NCI-H1694 treated with DMSO at 0.1 percent for 48 hours (cell line): ENCODE measurements around the gene TRIML2.

ENCODE experiments used
- DNase-seq: peaks from one replicate; lab custom pipeline; 2025; lab: John Stamatoyannopoulos, UW

TRIML2 gene

GRCh38 chr4:188109157-188109755, at the start of gene TRIML2:
Gene TRIML2 (minus strand): TSS chr4:188109603. CDS start chr4:188105368, 4,235 bp downstream.
- DNase-seq: no peak

DNA sequence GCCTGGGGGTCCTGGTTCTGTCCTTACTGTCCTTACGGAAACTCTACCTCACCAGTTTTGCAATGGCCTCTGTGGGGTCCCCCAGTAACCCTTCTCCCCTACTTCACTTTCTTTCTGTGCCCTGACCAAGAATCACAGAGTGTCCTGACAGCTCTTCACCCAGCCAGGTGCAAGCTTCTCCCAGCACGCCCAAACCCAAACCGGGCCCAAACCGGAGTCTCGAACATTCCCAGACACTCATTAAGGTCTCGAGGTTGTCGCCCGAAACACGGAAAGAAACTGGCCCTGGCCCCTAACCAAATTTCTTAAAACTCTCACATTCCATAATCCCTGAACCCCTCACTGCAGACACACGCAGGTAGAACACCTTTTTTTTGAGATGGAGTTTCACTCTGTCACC, 48.9 kb upstream of the TRIML2 start:
- DNase-seq: no peak

DNA sequence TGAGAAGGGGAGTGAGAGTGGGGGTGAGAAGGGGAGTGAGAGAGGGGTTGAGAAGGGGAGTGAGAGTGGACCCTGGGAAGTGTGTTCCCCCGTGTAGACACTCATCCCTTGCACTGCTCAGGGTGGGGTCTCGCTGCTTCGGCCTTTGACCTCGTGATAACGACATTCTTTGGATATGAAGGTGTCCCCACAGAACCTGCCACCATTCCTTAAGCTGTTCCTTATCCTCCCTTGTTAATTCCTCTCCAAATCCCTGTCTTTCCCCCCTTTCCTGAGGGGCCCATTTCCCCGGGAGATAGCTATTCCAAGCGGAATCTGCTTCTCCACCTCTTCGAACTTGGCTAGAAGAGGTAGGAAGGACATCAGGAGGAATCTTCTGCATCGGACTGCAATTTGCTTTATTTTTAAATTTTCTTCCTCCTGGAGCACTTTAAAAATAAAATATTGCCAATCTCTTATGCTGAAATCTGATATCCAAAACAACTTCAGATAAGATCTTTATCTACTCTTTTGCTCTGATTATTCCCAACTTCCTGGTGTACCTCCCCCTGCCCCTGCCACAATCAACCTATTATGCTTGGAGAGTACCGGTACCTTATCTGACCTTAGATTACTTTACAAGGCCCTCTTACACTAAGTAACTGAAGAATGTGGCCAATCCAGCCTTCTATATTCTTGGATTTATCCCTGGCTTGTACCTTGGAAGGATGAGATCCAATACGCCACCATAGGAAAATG, 45.4 kb upstream of the TRIML2 start:
- no peak for DNase-seq

GRCh38 chr4:188147776-188148175, 38.4 kb upstream of the TRIML2 start:
- DNase-seq: no peak

DNA sequence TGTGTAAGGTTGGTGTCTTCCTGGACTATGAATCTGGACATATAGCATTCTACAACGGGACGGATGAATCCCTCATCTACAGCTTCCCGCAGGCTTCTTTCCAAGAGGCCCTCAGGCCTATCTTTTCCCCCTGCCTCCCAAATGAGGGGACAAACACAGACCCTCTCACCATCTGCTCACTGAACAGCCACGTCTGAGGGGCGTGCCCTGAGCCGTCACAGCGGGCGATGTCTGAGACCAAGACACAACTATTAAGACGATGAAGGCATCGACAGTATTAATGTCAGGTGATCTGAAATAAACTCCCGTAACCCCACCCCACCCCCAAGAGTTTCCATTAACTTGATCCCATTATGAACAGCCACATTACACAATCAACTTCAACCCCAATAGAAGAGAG, 37.8 kb upstream of the TRIML2 start:
- DNase-seq: no peak

DNA sequence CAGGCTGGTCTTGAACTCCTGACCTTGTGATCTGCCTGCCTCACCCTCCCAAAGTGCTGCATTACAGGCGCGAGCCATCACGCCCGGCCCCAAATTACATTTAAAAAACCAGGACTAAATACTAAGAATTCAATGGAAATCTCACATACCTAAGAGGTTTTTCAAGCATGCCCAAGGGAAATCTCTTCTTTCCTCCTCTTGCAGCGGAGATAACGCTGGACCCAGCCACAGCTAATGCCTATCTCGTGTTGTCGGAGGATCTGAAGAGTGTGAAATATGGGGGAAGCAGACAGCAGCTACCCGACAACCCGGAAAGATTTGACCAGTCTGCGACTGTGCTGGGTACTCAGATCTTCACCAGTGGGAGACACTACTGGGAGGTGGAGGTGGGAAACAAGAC, 37.2 kb upstream of the TRIML2 start:
- DNase-seq: no peak

DNA sequence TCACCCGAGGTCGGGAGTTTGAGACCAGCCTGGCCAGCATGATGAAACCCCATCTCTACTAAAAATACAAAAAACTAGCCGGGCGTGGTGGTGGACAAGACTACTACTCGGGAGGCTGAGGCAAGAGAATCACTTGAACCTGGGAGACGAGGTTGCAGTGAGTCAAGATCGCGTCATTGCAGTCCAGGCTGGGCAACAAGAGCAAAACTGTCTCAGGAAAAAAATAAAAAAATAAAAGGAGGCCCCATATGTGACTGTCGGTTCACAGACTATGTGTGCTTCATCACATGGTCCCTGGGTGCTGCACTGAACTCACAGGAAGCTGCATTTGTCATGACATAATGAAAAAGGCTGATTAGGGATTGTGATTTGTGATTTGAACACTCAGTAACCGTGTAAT, 36.2 kb upstream of the TRIML2 start:
- DNase-seq: no peak

GRCh38 chr4:188143731-188144130, 34.3 kb upstream of the TRIML2 start:
- no peak for DNase-seq

DNA sequence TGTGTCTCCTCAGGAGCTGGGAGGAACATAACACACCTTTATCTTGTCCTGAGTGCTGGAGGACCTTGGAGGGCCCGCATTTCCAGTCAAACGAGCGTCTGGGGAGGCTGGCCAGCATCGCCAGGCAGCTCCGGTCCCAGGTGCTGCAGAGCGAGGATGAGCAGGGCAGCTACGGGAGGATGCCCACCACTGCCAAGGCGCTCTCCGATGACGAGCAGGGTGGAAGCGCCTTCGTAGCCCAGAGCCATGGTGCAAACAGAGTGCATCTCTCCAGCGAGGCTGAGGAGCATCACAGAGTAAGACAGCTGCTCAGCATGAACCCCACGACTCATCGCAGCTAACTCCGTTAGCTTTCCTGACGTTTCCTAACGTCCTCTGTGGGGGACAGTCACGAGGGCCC, 30.3 kb upstream of the TRIML2 start:
- DNase-seq: no peak

DNA sequence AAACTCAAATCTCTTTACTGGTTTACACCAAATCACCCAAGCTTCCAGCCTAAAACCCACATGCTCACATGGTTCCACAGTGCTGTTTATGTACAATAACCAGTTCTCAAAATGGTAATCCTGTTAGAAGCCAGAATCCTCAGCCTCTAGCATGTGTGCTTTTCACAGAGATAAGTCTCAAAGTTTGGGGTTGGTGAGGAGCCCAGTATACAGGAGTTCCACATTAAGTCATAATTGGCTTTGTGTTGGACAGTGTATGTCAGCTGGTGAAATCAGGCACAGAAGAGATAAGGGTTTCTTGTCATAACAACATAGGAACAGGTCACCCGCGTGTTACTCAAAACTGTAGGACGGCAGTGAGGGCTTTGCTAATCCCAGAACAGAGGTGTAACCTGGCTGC, 29.7 kb upstream of the TRIML2 start, which contains the start of gene TRIML1:
Gene TRIML1, plus strand, starts transcription at position 301 of the 400 bp plus-strand sequence. CDS start 118 bp downstream, outside the sequence.
- DNase-seq: no peak

DNA sequence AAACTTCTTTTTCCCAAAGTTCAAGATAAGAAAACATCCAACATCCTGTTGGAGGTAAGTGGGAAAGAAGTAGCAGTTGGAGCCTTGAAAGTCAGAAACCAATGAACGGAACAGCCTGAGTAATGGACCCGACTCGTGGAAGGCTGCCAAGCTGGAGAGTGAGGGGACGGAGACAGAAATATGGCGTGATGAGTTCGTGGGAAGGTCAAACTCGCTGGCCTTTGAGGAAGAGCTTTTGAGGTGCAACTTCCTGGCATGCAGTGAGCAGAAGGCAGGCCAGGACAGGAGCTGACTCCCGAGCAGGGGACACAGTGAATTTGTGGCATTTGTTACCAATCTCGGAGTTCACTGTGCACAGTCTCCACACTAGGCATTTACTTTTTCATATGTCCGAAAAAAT, 28.8 kb upstream of the TRIML2 start:
- DNase-seq: no peak

DNA sequence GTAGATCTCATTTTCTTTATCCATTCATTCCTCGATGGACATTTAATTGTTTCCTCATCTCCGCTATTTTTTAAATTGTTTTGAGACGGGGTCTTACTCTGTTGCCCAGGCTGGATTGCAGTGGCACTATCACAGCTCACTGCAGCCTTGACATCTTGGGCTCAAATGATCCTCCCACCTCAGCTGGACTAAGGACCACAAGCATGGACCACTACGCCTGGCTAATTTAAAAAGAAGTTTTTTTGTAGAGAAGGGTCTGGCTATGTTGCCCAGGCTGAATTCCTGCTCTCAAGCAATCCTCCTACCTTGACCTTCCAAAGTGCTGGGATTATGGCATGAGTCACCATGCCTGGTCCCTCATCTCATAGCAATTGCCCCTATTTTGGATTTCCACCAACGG, 22.8 kb upstream of the TRIML2 start:
- no peak for DNase-seq

DNA sequence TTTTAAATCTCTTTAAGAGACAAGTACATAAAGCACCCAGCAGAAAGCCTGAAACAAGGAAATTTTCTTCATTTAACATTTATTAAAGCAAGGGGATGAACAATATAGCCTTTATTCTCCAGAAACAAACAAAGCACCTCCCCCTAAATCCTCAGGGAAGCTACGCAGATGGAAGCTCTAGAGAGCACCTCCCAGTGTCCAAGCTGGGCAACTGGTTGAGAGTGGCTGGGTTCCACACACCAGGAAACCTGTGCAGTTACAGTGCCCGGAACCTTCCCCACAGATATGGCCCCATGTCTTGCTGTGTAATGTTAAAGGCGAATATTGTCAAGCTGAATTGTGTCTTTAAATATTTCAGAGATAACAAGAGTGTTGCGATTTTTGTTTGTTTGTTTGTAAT, 21.0 kb upstream of the TRIML2 start:
- DNase-seq: no peak

DNA sequence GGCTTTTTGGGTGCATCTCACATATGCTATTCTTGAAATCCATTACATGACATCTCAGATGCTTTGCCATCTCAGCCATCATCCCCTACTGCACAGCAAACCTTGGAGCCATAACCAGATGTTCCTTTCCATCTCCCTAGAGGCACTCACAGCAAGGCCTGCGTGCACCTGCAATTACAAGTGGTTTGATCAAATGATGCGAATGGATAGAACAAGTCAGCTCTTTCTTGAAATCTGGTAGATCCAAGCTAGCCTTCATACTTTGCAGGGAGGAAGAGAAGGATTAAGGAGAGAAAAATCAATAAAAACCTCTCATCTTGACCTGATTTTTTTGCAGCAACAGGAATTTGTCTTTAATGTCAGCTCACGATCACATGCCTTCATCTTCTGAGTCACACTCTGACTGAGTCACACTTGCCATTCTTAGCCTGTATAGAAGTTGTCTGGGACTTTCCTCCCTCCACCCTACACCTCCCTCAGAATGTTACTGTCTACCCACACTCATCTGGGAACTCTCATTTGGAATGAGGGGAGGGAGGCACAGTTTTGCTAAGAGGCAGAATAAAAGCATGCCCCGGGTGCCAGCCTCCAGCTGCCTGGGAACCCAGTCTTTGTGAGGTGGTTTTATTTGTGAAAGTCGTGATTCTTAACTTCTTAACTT, 17.9 kb upstream of the TRIML2 start:
- DNase-seq: no peak

DNA sequence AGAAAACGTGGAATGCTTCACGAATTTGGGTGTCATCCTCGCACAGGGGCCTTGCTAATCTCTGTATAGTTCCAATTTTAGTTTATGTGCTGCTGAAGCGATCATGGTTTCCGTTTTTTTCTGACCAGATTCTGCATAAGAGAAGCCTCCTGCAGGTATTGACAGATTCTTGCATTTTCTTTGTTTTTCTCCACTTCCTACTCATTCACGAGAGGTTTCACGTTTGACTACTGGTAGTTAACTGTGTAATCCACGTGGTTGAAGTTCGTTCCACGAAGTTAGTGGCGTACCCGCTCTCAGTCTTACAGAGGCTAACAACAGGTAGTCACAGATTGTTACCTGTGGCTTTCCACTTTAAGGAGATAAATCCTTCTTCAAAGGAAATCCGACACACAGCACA, 12.1 kb upstream of the TRIML2 start:
- no peak for DNase-seq

GRCh38 chr4:188117631-188118324, 8.4 kb upstream of the TRIML2 start:
- no peak for DNase-seq

GRCh38 chr4:188113156-188113555, 3.8 kb upstream of the TRIML2 start:
- DNase-seq: no peak

- no peak for DNase-seq
These were observed 2.6 kb upstream of the TRIML2 start for GRCh38 chr4:188111955-188112354.

- DNase-seq: no peak
These were observed 1.5 kb upstream of the TRIML2 start for GRCh38 chr4:188110741-188111471.

- no peak for DNase-seq
These were observed 633 bp upstream of the TRIML2 start for GRCh38 chr4:188110036-188110435.

- DNase-seq: no peak
These were observed 1.2 kb downstream of the TRIML2 start for GRCh38 chr4:188107931-188108843.
